Liver (tissue), 10 donors: ENCODE results near the gene CHST13. TPM values are rescaled to one million over a fixed set of nuclear protein-coding genes. Genes with fewer than 3 reads are reported as not detected.
"Not testable (repeated sequence)": the region's sequence is repeated elsewhere in the genome, so short reads cannot be mapped to it uniquely, and the experiment has no call there.

ENCODE experiments used
- DNase-seq: peaks from one replicate; pipeline ENCODE4 v3.0.0-alpha.2; 2017; ENCODE audit warnings: low spot score
- H3K27ac ChIP-seq, 2 donors: one replicate each; pipeline ENCODE4 v1.7.0; 2013; ENCODE audit warnings: inconsistent platforms in 2 of 2, low read length in 2 of 2, control low read depth in 1 of 2, low read depth in 1 of 2, mild to moderate bottlenecking in 1 of 2
- H3K27me3 ChIP-seq, 4 donors: one replicate each; pipeline versions ENCODE4 v1.6.1 to v1.7.0; 2013; ENCODE audit warnings: low read length in 3 of 4, inconsistent platforms in 1 of 4, mild to moderate bottlenecking in 1 of 4, moderate library complexity in 1 of 4; ENCODE audit not compliant: control insufficient read depth in 4 of 4, insufficient read depth in 4 of 4
- H3K36me3 ChIP-seq, 4 donors: one replicate each; pipeline versions ENCODE4 v1.6.1 to v1.7.0; 2013; ENCODE audit warnings: low read length in 3 of 4, mild to moderate bottlenecking in 3 of 4, low read depth in 1 of 4, moderate library complexity in 1 of 4; ENCODE audit not compliant: control insufficient read depth in 4 of 4, insufficient read depth in 3 of 4
- H3K4me1 ChIP-seq, 4 donors: one replicate each; pipeline versions ENCODE4 v1.6.1 to v1.7.0; 2013; ENCODE audit warnings: low read length in 3 of 4, mild to moderate bottlenecking in 3 of 4, moderate library complexity in 1 of 4; ENCODE audit not compliant: control insufficient read depth in 4 of 4, insufficient read depth in 4 of 4
- H3K4me3 ChIP-seq, 3 donors: one replicate each; pipeline versions ENCODE4 v1.6.1 to v1.7.0; 2013; ENCODE audit warnings: low read length in 3 of 3, control low read depth in 1 of 3, low read depth in 1 of 3, mild to moderate bottlenecking in 1 of 3
- H3K9ac ChIP-seq, 2 donors: one replicate each; pipeline ENCODE4 v1.7.0; 2013; ENCODE audit warnings: low read length in 2 of 2, mild to moderate bottlenecking in 2 of 2, moderate library complexity in 2 of 2, control low read depth in 1 of 2, low read depth in 1 of 2
- H3K9me3 ChIP-seq, 4 donors: one replicate each; pipeline versions ENCODE4 v1.6.1 to v1.7.0; 2013; ENCODE audit warnings: low read length in 3 of 4; ENCODE audit not compliant: control insufficient read depth in 4 of 4
- CTCF ChIP-seq: fragments of 150-350 bp; IDR thresholded peaks from 2 replicates; pipeline ENCODE4 v1.5.1; 2017; ENCODE audit warnings: improper control_type of control experiment, low read depth, low read length; ENCODE audit not compliant: missing input control
- EGR1 ChIP-seq, 2 donors: IDR thresholded peaks; 2 replicates each; pipeline ENCODE4 v1.6.1; 2016 to 2018; ENCODE audit warnings: antibody characterized with exemption in 2 of 2, low read depth in 2 of 2
- FOXA2 ChIP-seq: IDR thresholded peaks from 2 replicates; pipeline ENCODE4 v1.6.1; 2016; ENCODE audit warnings: antibody characterized with exemption
- GABPA ChIP-seq, 2 donors: IDR thresholded peaks in 1 of 2; conservative IDR thresholded peaks in 1 of 2; 2 replicates each; pipeline ENCODE4 v1.6.1; 2016; ENCODE audit warnings: antibody characterized with exemption in 2 of 2, mild to moderate bottlenecking in 1 of 2, moderate library complexity in 1 of 2
- HNF4A ChIP-seq, 2 donors: conservative IDR thresholded peaks; 2 replicates each; pipeline ENCODE4 v1.6.1; 2016; ENCODE audit warnings: antibody characterized with exemption in 2 of 2, mild to moderate bottlenecking in 2 of 2
- HNF4G ChIP-seq: IDR thresholded peaks from 2 replicates; pipeline ENCODE4 v1.6.1; 2016; ENCODE audit warnings: antibody characterized with exemption
- JUND ChIP-seq, 2 donors: IDR thresholded peaks; 2 replicates each; pipeline ENCODE4 v1.6.1; 2016; ENCODE audit warnings: antibody characterized with exemption in 2 of 2
- NR2F2 ChIP-seq: IDR thresholded peaks from 2 replicates; pipeline ENCODE4 v1.6.1; 2016; ENCODE audit warnings: antibody characterized with exemption
- RAD21 ChIP-seq, 2 donors: IDR thresholded peaks; 2 replicates each; pipeline ENCODE4 v1.6.1; 2016; ENCODE audit warnings: antibody characterized with exemption in 2 of 2, mild to moderate bottlenecking in 2 of 2
- YY1 ChIP-seq: IDR thresholded peaks from 2 replicates; pipeline ENCODE4 v1.6.1; 2016; ENCODE audit warnings: antibody characterized with exemption, mild to moderate bottlenecking
- WGBS: extraction: QIAGEN DNeasy Blood & Tissue Kit; methylation state at CpG from one replicate; pipeline ENCODE4 v1.1.7; 2013; 5-methylcytosine and 5-hydroxymethylcytosine counted together
- polyA plus RNA-seq, 2 donors: library from polyadenylated mRNA; stranded (reverse) in 1 of 2; unstranded in 1 of 2; fragments of 200-250 nt in 1 of 2; fragments of >200 nt in 1 of 2; fragmentation: Nextera tagmentation in 1 of 2; extraction: Ambion mirVana in 1 of 2; gene quantifications; one replicate each; pipeline versions ENCODE4 v1.2.1 to v1.2.3, GENCODE V29; 2013 to 2015
- small RNA-seq: library from RNA; depleted of rRNA; stranded (forward); fragments of <200 nt; gene quantifications from one replicate; pipeline ENCODE3, GENCODE V24; 2014
- total RNA-seq, 2 donors: library from RNA; depleted of rRNA; stranded (reverse); fragments of >200 nt; gene quantifications; one replicate each; pipeline ENCODE4 v1.2.3, GENCODE V29; 2014
- TF ChIP-seq, protein P1 (sequence below): IDR thresholded peaks from 2 replicates; pipeline ENCODE4 v1.6.1; 2016; ENCODE audit warnings: antibody characterized with exemption
- TF ChIP-seq, protein P2 (sequence below): IDR thresholded peaks from 2 replicates; pipeline ENCODE4 v1.6.1; 2016; ENCODE audit warnings: antibody characterized with exemption
- donor health status: healthy.
- donor health status: healthy.
- donor health status: healthy.
- donor health status: healthy.
- donor health status: healthy.

The CHST13 gene
- total and polyA plus RNA-seq, 4 donors, result 19.7 to 39.1 (median 25.2) TPM

GRCh38 chr3:126581569-126581968 is 57.6 kb downstream of the CHST13 start:
- no peak for TF ChIP-seq EGR1 (IDR thresholded peaks at IDR 0.05; ENCODE audit: low read depth in 2 of 2)
- TF ChIP-seq FOXA2, result no peak
- no peak for TF ChIP-seq HNF4A (conservative IDR thresholded peaks at IDR 0.05)
- TF ChIP-seq RAD21 (IDR thresholded peaks at IDR 0.05), result no peak
- TF ChIP-seq CTCF, result no peak
- TF ChIP-seq GABPA (IDR thresholded peaks at IDR 0.05 in 1 of 2, conservative IDR thresholded peaks at IDR 0.05 in 1 of 2), result no peak
- TF ChIP-seq, protein P1, sequence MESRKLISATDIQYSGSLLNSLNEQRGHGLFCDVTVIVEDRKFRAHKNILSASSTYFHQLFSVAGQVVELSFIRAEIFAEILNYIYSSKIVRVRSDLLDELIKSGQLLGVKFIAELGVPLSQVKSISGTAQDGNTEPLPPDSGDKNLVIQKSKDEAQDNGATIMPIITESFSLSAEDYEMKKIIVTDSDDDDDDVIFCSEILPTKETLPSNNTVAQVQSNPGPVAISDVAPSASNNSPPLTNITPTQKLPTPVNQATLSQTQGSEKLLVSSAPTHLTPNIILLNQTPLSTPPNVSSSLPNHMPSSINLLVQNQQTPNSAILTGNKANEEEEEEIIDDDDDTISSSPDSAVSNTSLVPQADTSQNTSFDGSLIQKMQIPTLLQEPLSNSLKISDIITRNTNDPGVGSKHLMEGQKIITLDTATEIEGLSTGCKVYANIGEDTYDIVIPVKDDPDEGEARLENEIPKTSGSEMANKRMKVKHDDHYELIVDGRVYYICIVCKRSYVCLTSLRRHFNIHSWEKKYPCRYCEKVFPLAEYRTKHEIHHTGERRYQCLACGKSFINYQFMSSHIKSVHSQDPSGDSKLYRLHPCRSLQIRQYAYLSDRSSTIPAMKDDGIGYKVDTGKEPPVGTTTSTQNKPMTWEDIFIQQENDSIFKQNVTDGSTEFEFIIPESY, result no peak
- no peak for TF ChIP-seq JUND (IDR thresholded peaks at IDR 0.05)
- no peak overlapping the region for H3K9ac ChIP-seq
- H3K27me3 ChIP-seq, result no peaks in the 10 kb centered on the region
- H3K36me3 ChIP-seq, result no peaks in the 10 kb centered on the region
- no peaks in the 10 kb centered on the region for H3K4me1 ChIP-seq
- peaks cover 0 to 2% (median 0%) of the 10 kb centered on the region in 4 donors for H3K9me3 ChIP-seq
- no peak overlapping the region for H3K27ac ChIP-seq
- no peak overlapping the region for H3K4me3 ChIP-seq
- DNase-seq, result no peak
- WGBS, result 81% methylated on average over 2 of the region's 2 CpGs

DNA sequence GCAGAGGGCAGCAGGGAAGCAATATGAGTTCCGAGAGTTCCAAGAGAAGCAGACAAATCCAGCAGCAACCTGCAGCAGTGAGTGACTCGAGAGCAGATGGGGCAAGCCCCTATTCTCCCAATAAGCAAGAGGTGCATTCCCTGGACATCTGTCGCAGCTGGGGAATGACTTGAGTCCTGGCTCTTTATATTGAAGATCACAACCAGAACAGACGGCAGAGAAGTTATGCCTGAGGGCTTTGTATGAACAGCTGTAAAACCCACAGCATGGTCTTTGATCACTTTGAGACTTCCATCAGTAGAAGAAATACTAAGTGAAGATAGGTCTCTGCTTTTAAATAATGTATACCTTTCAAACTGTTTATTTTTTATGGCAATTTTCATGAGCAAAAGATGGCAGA is 58.4 kb downstream of the CHST13 start:
- peaks cover 0 to 2% (median 0%) of the 10 kb centered on the region in 4 donors for H3K9me3 ChIP-seq
- H3K4me1 ChIP-seq, result no peaks in the 10 kb centered on the region
- no peaks in the 10 kb centered on the region for H3K36me3 ChIP-seq
- WGBS, result 85% methylated on average over 4 of the region's 4 CpGs
- H3K4me3 ChIP-seq, result no peak overlapping the region
- no peak for DNase-seq
- H3K27me3 ChIP-seq, result no peaks in the 10 kb centered on the region
- TF ChIP-seq RAD21 (IDR thresholded peaks at IDR 0.05) (no peak), YY1 (no peak), NR2F2 (no peak), HNF4G (no peak)
- TF ChIP-seq, protein P2, sequence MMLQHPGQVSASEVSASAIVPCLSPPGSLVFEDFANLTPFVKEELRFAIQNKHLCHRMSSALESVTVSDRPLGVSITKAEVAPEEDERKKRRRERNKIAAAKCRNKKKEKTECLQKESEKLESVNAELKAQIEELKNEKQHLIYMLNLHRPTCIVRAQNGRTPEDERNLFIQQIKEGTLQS, result no peak
- H3K9ac ChIP-seq, result no peak overlapping the region
- H3K27ac ChIP-seq, result no peak overlapping the region

DNA sequence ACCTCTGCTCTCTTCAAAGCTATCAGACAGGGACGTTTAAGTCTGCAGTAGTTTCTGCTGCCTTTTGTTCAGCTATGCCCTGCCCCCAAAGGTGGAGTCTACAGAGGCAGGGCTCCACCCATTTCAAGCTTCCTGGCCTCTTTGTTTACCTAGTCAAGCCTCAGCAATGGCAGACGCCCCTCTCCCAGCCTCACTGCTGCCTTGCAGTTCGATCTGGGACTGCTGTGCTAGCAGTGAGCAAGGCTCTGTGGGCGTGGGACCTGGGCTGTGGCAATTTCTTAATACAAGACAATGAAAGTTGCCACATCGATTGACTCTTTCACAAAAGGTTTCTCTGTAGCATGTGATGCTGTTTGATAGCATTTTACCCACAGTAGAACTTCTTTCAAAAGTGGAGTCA is 67.6 kb downstream of the CHST13 start:
- not testable (repeated sequence) for H3K4me3 ChIP-seq, H3K9ac ChIP-seq, H3K36me3 ChIP-seq, H3K4me1 ChIP-seq, H3K27ac ChIP-seq, H3K9me3 ChIP-seq, H3K27me3 ChIP-seq, DNase-seq
- WGBS, result 64% methylated on average over 5 of the region's 5 CpGs

Small RNAs within 50 kb of the gene (small RNA-seq; reads per million reads assigned to genes)
- gene RNA5SP138, result not detected

Other genes with a start within 250 kb of the CHST13 start
- 100 to 1,000 TPM in 1 of 2 donors, 10 to 100 TPM in 1; 21.4 to 103 TPM for gene KLF15, start 166.7 kb upstream of the CHST13 start, total RNA-seq
- gene KLF15, start 166.7 kb upstream of the CHST13 start, polyA plus RNA-seq, result 10 to 100 TPM; 27.6 to 71.0 TPM
- gene CFAP100, start 129.2 kb upstream of the CHST13 start, total RNA-seq, result not detected
- gene CFAP100, start 129.2 kb upstream of the CHST13 start, polyA plus RNA-seq, result not detected
- 10 to 100 TPM; 17.2 to 42.3 TPM for gene ZXDC, start 48.3 kb upstream of the CHST13 start, total RNA-seq
- gene ZXDC, start 48.3 kb upstream of the CHST13 start, polyA plus RNA-seq, result 10 to 100 TPM in 1 of 2 donors, 1 to 10 TPM in 1; 7.0 to 10.5 TPM
- gene UROC1, start 6.4 kb upstream of the CHST13 start, total RNA-seq, result 10 to 100 TPM in 1 of 2 donors, 1 to 10 TPM in 1; 5.9 to 28.4 TPM
- gene UROC1, start 6.4 kb upstream of the CHST13 start, polyA plus RNA-seq, result 10 to 100 TPM; 16.5 to 20.0 TPM
- not detected for gene C3orf22, start 34.8 kb downstream of the CHST13 start, total RNA-seq
- not detected for gene C3orf22, start 34.8 kb downstream of the CHST13 start, polyA plus RNA-seq
- 10 to 100 TPM in 1 of 2 donors, 1 to 10 TPM in 1; 7.3 to 11.0 TPM for gene TXNRD3, start 131.0 kb downstream of the CHST13 start, total RNA-seq
- gene TXNRD3, start 131.0 kb downstream of the CHST13 start, polyA plus RNA-seq, result 1 to 10 TPM; 7.0 to 8.0 TPM
- gene CHCHD6, start 180.1 kb downstream of the CHST13 start, total RNA-seq, result 1 to 10 TPM; 2.0 to 2.9 TPM
- 1 to 10 TPM; 4.9 to 5.1 TPM for gene CHCHD6, start 180.1 kb downstream of the CHST13 start, polyA plus RNA-seq